ENCODE results near the gene COX19. TPM values are rescaled to one million over a fixed set of nuclear protein-coding genes. Genes with fewer than 3 reads are reported as not detected.

Gene COX19
- total and polyA plus RNA-seq, 2 of the 13 experiments (the other 11 are each of a cell fraction or from before 2014, with no cell fraction given), result 11.5 to 21.7 TPM

GRCh38 chr7:952548-953441 is 22.6 kb downstream of the COX19 start (continued):
- TF ChIP-seq SNRNP70 (IDR thresholded peaks at IDR 0.05; ENCODE audit: low read depth, low read length), result no peak
- no peak for TF ChIP-seq ATAD3A (CRISPR knock-in tag; IDR thresholded peaks at IDR 0.05)
- 0 out of 2 replicates have a peak, but pooled peaks have one; percentile 42 for TF ChIP-seq POGK (CRISPR knock-in tag; conservative IDR thresholded peaks at IDR 0.05)

- ATAC-seq (no peak), FAIRE-seq (no peak), DNase-seq (ENCODE audit: low spot score) (no peak)
- Histone ChIP-seq H3K36me3 (replicated peaks in 1 of 2; ENCODE audit: control insufficient read depth in 1 of 2, insufficient read depth in 2 of 2, low read length in 2 of 2) (no peaks in the 10 kb centered on the region; a peak in 1 of 5 replicates), H2AFZ (ENCODE audit: low read length) (no peak overlapping the region), H3K9me3 (ENCODE audit: low read length) (no peaks in the 10 kb centered on the region), H3K4me1 (ENCODE audit: insufficient read depth, low read length) (peaks cover 46% of the 10 kb centered on the region), H3K27ac (ENCODE audit: extremely low read length, insufficient read depth, low read length) (no peak overlapping the region), H3K27me3 (ENCODE audit: control insufficient read depth in 1 of 2, insufficient read depth in 2 of 2, low read length in 2 of 2) (no peaks in the 10 kb centered on the region), H3K9ac (ENCODE audit: insufficient read depth, low read depth, low read length) (no peak overlapping the region), H3K4me3 (replicated peaks in 1 of 3; ENCODE audit: insufficient read depth in 1 of 3, low read depth in 2 of 3, low read length in 3 of 3) (no peak overlapping the region; a peak in 1 of 6 replicates), H4K20me1 (ENCODE audit: insufficient read depth, low read length) (no peaks in the 10 kb centered on the region), H3K79me2 (ENCODE audit: insufficient read depth, low read length) (no peaks in the 10 kb centered on the region), H3K4me2 (ENCODE audit: low read depth, low read length) (no peak overlapping the region; the same call in 1 of the 2 replicates)
- in situ Hi-C loops (cut with HindIII; ENCODE audit: extremely low pct_ligation_motif_present, low pct_unique_long_range_greater_than_20kb), result no loop called here
- intact Hi-C loops (cut with micrococcal nuclease; ENCODE audit: unreplicated experiment), result loop anchor here (5.0 to 10.0 kb wide), 3 partner anchors 47 to 137 kb away; partner anchors contain the start of gene GET4
- 98% methylated on average over 7 of the region's 21 CpGs for WGBS (ENCODE audit: low lambda C conversion rate)
- BruUV-seq (replicated peaks), result no TSS peak
- CTCF ChIA-PET (ENCODE audit: low intra/inter-chr PET ratio, low total read pairs), result no interaction called here
- no peak for TF ChIP-seq ZNF598 (CRISPR knock-in tag; IDR thresholded peaks at IDR 0.05; ENCODE audit: borderline replicate concordance)
- no peak for TF ChIP-seq MTF2 (CRISPR knock-in tag; IDR thresholded peaks at IDR 0.05; ENCODE audit: borderline replicate concordance)
- no peak for TF ChIP-seq ZNF337 (CRISPR knock-in tag; IDR thresholded peaks at IDR 0.05; ENCODE audit: borderline replicate concordance, low read depth)
- TF ChIP-seq ZNF747 (CRISPR knock-in tag; IDR thresholded peaks at IDR 0.05; ENCODE audit: borderline replicate concordance), result no peak
- TF ChIP-seq KDM2A (CRISPR knock-in tag; IDR thresholded peaks at IDR 0.05; ENCODE audit: borderline replicate concordance, low read depth), result no peak
- TF ChIP-seq MATR3 (CRISPR knock-in tag; IDR thresholded peaks at IDR 0.05), result no peak
- TF ChIP-seq IKZF1 (IDR thresholded peaks at IDR 0.05), result no peak
- POLR2A ChIA-PET, result interaction anchor here (0.8 to 2.9 kb wide), 3 partner anchors 15 to 51 kb away, joined by 3 to 12 read pairs (median 9); no protein-coding TSS in a partner anchor
Measured at GRCh38 chr7:951881-952547, 23.3 kb downstream of the COX19 start.
